ENCODE results near the gene NT5C2.

- TF ChIP-seq MAX (CRISPR knock-in tag; IDR thresholded peaks at IDR 0.05) (no peak), AFF4 (CRISPR knock-in tag; IDR thresholded peaks at IDR 0.05; ENCODE audit: borderline replicate concordance) (no peak), TCF7 (CRISPR knock-in tag; IDR thresholded peaks at IDR 0.05; ENCODE audit: low read depth) (no peak), ATF3 (CRISPR knock-in tag; conservative IDR thresholded peaks at IDR 0.05) (no peak), ZNF512 (CRISPR knock-in tag; IDR thresholded peaks at IDR 0.05; ENCODE audit: borderline replicate concordance) (no peak), MXD4 (CRISPR knock-in tag; IDR thresholded peaks at IDR 0.05; ENCODE audit: borderline replicate concordance) (no peak)
Measured at GRCh38 chr10:103040418-103040817, 152.7 kb downstream of the NT5C2 start.
